ENCODE measurements around the gene COMMD4.
"Not testable (repeated sequence)": the region's sequence is repeated elsewhere in the genome, so short reads cannot be mapped to it uniquely, and the experiment has no call there.

The COMMD4 gene

DNA sequence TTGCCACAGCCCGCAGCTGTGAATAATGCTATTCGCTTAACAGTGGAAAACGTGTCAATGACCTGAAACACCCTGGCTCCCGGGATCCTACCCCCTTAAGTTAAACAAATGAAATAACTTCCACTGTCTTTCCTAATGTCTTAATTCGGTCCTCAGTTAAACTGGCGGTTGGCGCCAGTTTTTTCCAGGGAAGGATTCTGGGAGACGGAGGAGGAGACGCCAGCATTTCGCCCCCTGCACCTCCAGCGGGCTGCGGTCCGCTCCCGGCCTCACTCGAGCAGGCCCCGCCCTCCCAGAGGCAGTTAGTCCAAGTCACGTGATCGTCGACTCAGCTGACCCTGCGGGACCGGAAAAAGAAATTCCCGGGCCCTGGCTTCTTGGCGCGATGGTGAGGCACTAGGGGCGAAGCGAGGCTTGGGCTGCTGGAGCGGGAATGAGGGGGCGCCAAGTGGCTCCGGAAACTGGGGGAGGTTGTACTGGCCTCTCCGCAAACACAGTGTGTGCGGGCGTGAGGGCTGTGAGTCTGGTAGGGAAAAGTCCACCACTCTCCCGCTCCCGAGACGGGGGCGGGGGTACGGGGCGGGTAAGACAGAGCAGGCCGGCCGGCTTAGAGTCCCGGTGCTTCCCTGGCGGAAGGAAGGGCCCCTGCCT is at the start of gene COMMD4:
TSS of gene COMMD4 (plus strand) at position 359 of the 651 bp plus-strand sequence. CDS start at position 386, 27 bp downstream.
- DNase-seq, result peak; percentile 61 to 82

DNA sequence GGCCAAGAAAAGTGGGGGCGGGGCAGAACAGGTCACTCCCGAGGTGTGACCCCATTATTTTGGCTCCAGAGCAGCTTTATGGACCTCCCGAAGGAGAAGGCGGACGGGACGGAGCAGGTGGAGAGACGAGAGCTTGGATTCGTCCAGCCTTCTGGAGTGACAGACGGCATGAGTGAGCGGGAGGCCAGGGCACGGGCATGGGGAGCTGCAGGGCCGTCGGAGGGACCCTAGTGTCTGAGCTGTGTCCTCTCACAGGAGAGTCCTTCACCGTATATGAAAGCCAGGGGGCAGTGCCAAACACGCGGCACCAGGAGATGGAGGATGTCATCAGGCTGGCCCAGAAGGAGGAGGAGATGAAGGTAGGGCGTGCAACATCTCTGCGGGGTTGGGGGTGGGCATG is 42.2 kb upstream of the COMMD4 start:
- DNase-seq, result not testable (repeated sequence)

GRCh38 chr15:75298541-75299310 is 37.1 kb upstream of the COMMD4 start:
- DNase-seq, result not testable (repeated sequence)

- DNase-seq, result peak; percentile 40 to 60
Measured at GRCh38 chr15:75299311-75299688, 36.6 kb upstream of the COMMD4 start.

DNA sequence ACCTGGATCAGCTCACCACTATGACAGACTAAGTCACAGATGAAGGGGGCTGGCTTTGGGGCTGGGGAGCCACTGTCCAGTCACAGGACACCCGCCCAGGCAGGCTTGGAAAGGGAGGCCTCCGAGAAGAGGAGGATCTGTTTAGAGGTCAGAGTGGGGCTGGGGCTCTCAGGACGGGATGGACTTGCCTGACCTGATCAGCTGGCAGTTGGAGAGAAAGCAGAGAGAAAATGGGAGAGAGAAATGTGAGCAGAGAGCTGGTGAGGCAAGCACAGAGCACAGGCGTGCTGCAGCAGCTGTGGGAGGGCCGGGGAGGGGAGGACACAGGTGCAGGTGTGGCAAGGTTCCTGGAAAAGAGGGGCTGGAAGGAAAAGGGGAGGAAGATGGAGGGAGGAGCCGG is 35.8 kb upstream of the COMMD4 start:
- DNase-seq, result not testable (repeated sequence)

DNA sequence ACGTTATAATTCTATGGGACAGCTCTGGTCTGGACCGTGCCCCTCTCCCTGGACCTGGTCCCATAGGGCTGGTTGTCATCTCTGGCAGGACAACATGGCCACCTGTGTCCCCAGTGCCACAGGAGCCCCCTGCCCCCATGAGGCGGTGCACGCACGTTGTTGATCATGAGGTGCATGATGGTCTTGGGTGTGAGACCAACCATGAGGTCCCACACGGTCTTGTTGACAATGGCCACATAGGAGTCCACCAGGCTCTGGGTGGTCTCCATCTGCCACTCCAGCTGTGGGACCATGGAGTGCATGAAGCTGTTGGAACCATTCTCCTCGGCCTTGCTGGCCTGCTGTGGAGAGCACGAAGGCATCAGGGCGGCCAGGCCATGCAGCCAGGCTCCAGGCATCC is 33.5 kb upstream of the COMMD4 start:
- no peak for DNase-seq

- DNase-seq, result not testable (repeated sequence)
Measured at GRCh38 chr15:75302753-75303152, 33.1 kb upstream of the COMMD4 start.

GRCh38 chr15:75306188-75306587 is 29.7 kb upstream of the COMMD4 start:
- no peak for DNase-seq

DNA sequence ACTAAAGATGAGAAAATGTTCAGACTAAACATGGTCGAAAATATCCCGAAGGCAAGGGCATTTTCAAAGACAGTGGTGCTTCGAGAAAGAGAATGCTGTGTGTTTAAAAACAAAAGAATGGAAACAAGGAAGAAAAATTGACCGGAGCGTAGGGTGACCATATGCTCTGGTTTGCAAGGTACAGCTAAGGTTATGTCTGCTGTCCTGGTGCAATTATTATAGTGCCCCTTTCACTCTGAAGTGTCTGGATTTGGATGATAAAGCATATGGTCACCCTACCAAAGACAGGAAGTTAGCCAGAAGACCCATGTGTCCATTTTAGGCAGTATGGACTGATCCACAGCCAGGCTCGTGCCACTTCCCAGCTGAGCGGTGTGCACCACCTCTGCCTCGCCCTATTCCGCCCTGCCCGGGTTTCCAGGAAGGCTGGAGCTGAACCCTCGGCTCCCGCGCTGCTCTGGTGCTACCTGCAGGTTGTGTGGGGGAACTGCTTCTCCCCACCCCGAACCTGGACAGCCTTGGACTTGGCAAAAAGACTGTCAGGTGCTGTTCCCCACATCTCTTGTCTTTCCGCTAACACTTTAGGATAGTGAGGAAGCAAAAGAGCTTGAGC is 28.0 kb upstream of the COMMD4 start:
- DNase-seq, result no peak

DNA sequence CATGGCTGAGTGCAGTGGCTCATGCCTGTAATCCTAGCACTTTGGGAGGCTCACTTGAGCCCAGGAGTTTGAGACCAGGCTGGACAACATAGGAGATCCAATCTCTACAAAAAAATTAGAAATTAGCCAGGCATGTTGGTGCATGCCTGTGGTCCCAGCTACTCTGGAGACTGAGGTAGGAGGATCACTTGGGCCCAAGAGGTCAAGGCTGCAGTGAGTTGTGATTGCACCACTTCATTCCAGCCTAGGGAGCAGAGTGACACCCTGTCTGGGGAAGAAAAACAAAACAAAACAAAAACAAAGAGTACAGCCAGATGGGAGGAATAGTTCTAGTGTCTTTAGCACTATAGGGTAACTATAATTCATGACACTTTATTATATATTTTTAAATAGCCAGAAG is 26.2 kb upstream of the COMMD4 start:
- no peak for DNase-seq

DNA sequence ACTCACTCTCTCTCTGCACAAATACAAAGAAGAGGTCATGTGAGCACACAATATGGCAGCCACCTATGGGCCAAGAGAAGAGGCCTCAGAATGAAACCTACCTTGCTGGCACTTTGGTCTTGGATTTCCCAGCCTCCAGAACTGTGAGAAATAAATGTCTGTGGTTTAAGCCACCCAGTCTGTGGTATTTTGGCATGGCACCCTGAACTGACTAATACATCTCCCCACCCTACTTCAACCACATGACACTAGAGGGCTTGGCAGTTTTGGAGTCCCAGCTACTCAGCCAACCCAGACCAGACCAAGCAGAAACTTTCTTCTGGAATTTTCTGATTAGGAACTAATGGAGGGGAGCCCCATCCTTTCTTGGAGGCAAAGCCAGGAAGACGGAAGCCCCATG is 23.3 kb upstream of the COMMD4 start:
- DNase-seq, result not testable (repeated sequence)

GRCh38 chr15:75313116-75313845 is 22.6 kb upstream of the COMMD4 start:
- DNase-seq, result no peak

GRCh38 chr15:75314552-75315290 is 21.1 kb upstream of the COMMD4 start:
- DNase-seq, result no peak

DNA sequence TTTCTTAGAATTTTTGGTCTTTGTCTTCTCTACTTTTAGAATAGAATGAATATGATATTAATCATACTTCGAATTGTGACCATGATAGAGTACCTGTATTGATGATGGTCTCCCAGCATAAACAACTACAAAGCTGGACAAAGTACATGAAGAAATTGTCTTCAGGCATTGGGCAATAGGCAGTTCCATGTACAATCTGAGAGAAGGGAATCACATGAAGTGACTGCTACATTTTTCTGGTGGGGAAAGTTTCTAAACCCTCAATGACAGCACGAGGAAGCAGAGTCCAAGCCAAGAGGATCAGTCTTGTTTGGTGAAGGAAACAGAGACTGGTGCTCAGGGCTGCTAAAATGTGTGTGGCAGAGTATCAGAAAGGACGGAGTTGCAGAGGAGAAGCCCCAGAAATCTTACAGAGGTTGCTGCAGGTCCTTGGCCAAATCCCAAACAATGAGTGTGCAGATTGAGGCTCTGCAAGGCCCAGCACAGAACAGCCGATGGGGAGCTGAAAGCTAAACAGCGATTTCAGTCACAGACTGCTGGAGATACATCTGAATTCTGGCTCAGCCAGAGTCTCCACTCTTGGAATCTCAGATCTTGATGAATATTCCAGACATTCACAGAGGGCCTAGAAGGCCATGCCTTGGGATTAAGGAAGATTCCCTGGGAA is 16.5 kb upstream of the COMMD4 start:
- not testable (repeated sequence) for DNase-seq

- DNase-seq, result no peak
Measured at GRCh38 chr15:75321711-75322110, 14.2 kb upstream of the COMMD4 start.

DNA sequence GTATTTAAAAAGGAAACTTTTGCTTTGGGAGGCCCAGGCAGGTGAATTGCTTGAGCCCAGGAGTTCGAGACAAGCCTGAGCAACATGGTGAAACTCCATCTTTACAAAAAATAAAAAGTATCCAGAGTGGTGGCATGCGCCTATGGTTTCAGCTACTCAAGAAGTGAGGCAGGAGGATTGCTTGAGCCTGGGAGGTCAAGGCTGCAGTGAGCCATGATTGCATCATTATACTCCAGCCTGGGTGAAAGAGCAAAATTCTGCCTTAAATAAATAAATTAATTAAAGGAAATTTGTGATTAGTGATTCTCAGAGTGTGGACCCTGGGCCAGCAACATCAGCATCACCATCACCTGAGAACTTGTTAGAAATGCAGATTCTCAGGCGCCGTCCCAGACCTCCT is 9.9 kb upstream of the COMMD4 start:
- no peak for DNase-seq

- DNase-seq, result no peak
Measured at GRCh38 chr15:75327005-75327404, 8.9 kb upstream of the COMMD4 start.

GRCh38 chr15:75327491-75327890 is 8.4 kb upstream of the COMMD4 start:
- DNase-seq, result no peak

GRCh38 chr15:75328493-75329314 is 7.2 kb upstream of the COMMD4 start:
- no peak for DNase-seq

GRCh38 chr15:75329571-75329970 is 6.3 kb upstream of the COMMD4 start:
- DNase-seq, result no peak

- DNase-seq, result not testable (repeated sequence)
Measured at GRCh38 chr15:75332093-75332492, 3.8 kb upstream of the COMMD4 start.

All from stimulated activated CD4-positive, alpha-beta T cell treated with anti-CD3 and anti-CD28 coated beads, Interleukin-4, amount 100 ng/mL, for 4 hours (primary cell).